ENCODE results near the gene HPS5.
A peak's percentile ranks its signal among the peaks of the same experiment; 100 is the strongest.
"Not testable (repeated sequence)": the region's sequence is repeated elsewhere in the genome, so short reads cannot be mapped to it uniquely, and the experiment has no call there.

HPS5 gene

GRCh38 chr11:18246379-18247190 lies 75.4 kb downstream of the HPS5 start:
- H3K27ac ChIP-seq (ENCODE audit: extremely low read depth, low read depth, low read length); H3K9me3 ChIP-seq (ENCODE audit: control insufficient read depth, insufficient read depth, low read depth, low read length); H3K4me1 ChIP-seq (ENCODE audit: control insufficient read depth, insufficient read depth, low read length); H3K36me3 ChIP-seq (ENCODE audit: control insufficient read depth in 2 of 2, insufficient read depth in 1 of 2, low read length in 2 of 2); H3K4me3 ChIP-seq (ENCODE audit: low read depth, low read length); POLR2A ChIA-PET; CTCF ChIA-PET: not testable (repeated sequence)

GRCh38 chr11:18245396-18245795 lies 76.5 kb downstream of the HPS5 start:
- no peak overlapping the region for H3K27ac ChIP-seq (ENCODE audit: extremely low read depth, low read depth, low read length)
- ChIA-PET CTCF (no interaction called here), POLR2A (no interaction called here)
- no peak overlapping the region for H3K4me3 ChIP-seq (ENCODE audit: low read depth, low read length)
- no peaks in the 10 kb centered on the region for H3K4me1 ChIP-seq (ENCODE audit: control insufficient read depth, insufficient read depth, low read length)
- TF ChIP-seq ZNF555 (tag by site-specific recombination; conservative IDR thresholded peaks at IDR 0.05) (no peak), ZNF24 (tag by site-specific recombination; IDR thresholded peaks at IDR 0.05) (no peak), ZNF239 (tag by site-specific recombination; IDR thresholded peaks at IDR 0.05) (no peak), ZNF514 (tag by site-specific recombination; IDR thresholded peaks at IDR 0.05) (no peak), ZNF248 (tag by site-specific recombination; IDR thresholded peaks at IDR 0.05) (no peak), ZNF146 (tag by site-specific recombination; IDR thresholded peaks at IDR 0.05) (no peak), ZNF169 (tag by site-specific recombination; IDR thresholded peaks at IDR 0.05) (no peak), ZNF626 (tag by site-specific recombination; IDR thresholded peaks at IDR 0.05) (no peak), TRIM28 (IDR thresholded peaks at IDR 0.05; ENCODE audit: borderline replicate concordance, low read length) (no peak), ZNF2 (tag by site-specific recombination; IDR thresholded peaks at IDR 0.05) (no peak), ZNF558 (tag by site-specific recombination; IDR thresholded peaks at IDR 0.05) (no peak), TCF7L2 (IDR thresholded peaks at IDR 0.05; ENCODE audit: borderline replicate concordance, low read depth, low read length) (no peak), ZNF18 (tag by site-specific recombination; IDR thresholded peaks at IDR 0.05) (no peak), OSR2 (tag by site-specific recombination; IDR thresholded peaks at IDR 0.05) (no peak), YY2 (tag by site-specific recombination; IDR thresholded peaks at IDR 0.05) (no peak), GLI4 (tag by site-specific recombination; IDR thresholded peaks at IDR 0.05) (no peak), EGR2 (tag by site-specific recombination; IDR thresholded peaks at IDR 0.05; ENCODE audit: low read depth) (no peak)
- H3K36me3 ChIP-seq (ENCODE audit: control insufficient read depth in 2 of 2, insufficient read depth in 1 of 2, low read length in 2 of 2) = no peaks in the 10 kb centered on the region
- no peaks in the 10 kb centered on the region for H3K9me3 ChIP-seq (ENCODE audit: control insufficient read depth, insufficient read depth, low read depth, low read length)

- H3K9me3 ChIP-seq (ENCODE audit: control insufficient read depth, insufficient read depth, low read depth, low read length) = no peaks in the 10 kb centered on the region
- H3K36me3 ChIP-seq (ENCODE audit: control insufficient read depth in 2 of 2, insufficient read depth in 1 of 2, low read length in 2 of 2) = no peaks in the 10 kb centered on the region
- H3K4me3 ChIP-seq (ENCODE audit: low read depth, low read length) = no peak overlapping the region
- CTCF ChIA-PET = interaction anchor here (0.6 to 2.1 kb wide), 39 partner anchors 9 to 1798 kb away, joined by 3 to 27 read pairs (median 4); partner anchors contain the start of genes GTF2H1, HPS5 and SAAL1
- no peak overlapping the region for H3K27ac ChIP-seq (ENCODE audit: extremely low read depth, low read depth, low read length)
- POLR2A ChIA-PET = interaction anchor here (0.6 to 1.8 kb wide), 6 partner anchors 78 to 390 kb away, joined by 3 to 7 read pairs (median 4); partner anchors contain the start of genes HPS5, LDHA, SPTY2D1 and TSG101
- no peaks in the 10 kb centered on the region for H3K4me1 ChIP-seq (ENCODE audit: control insufficient read depth, insufficient read depth, low read length)
- TF ChIP-seq ZNF664 (tag by site-specific recombination; IDR thresholded peaks at IDR 0.05) (no peak), SETDB1 (IDR thresholded peaks at IDR 0.05; ENCODE audit: insufficient read length, low read length) (peak; percentile 18), ZNF510 (tag by site-specific recombination; IDR thresholded peaks at IDR 0.05; ENCODE audit: insufficient replicate concordance) (no peak), ZBTB11 (tag by site-specific recombination; conservative IDR thresholded peaks at IDR 0.05; ENCODE audit: low read depth) (no peak), ZNF548 (tag by site-specific recombination; IDR thresholded peaks at IDR 0.05) (no peak), ZNF37A (tag by site-specific recombination; IDR thresholded peaks at IDR 0.05) (no peak), ZNF654 (tag by site-specific recombination; IDR thresholded peaks at IDR 0.05; ENCODE audit: low read depth) (peak; percentile 67), ZNF639 (tag by site-specific recombination; IDR thresholded peaks at IDR 0.05) (no peak), ZNF24 (tag by site-specific recombination; IDR thresholded peaks at IDR 0.05) (no peak)
Measured at GRCh38 chr11:18243783-18244362, 78.1 kb downstream of the HPS5 start.
